ENCODE data around the gene PIWIL1. TPM values are rescaled to one million over a fixed set of nuclear protein-coding genes. Genes with fewer than 3 reads are reported as not detected.

PIWIL1 gene
- total RNA-seq, 1 donor from 2014 or later: 0.08 TPM

DNA sequence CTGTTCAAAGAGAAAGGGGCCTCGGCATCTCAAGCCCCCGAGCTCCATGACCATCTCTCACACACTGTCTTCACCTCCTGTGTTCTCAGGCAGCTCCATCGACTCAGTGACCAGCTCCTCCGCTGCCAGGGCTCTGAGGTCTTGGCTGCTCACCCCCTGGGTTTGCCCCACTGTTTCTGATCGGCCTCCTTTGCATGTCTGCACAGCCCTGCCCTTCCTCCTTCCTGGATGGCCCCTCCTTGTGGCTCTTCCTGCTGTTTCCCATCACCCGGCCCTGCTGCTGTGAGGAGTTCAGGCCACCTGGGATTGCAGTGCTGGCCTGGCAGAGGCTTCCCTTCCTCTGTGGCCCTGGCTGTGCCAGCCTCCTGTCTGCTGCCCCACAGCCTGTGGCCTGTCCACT, 38.1 kb upstream of the PIWIL1 start:
- DNase-seq (ENCODE audit: low read depth): no peak
- Histone ChIP-seq H3K27me3 (ENCODE audit: control insufficient read depth, insufficient read depth, low read length) (no peaks in the 10 kb centered on the region), H3K4me3 (ENCODE audit: low read depth, low read length) (no peak overlapping the region), H3K36me3 (ENCODE audit: control insufficient read depth, insufficient read depth, low read length) (no peaks in the 10 kb centered on the region)
- TF ChIP-seq CTCF (IDR thresholded peaks at IDR 0.05; ENCODE audit: insufficient read depth, low read length, poor library complexity, severe bottlenecking): no peak

- Histone ChIP-seq H3K4me3 (ENCODE audit: low read depth, low read length) (no peak overlapping the region), H3K36me3 (ENCODE audit: control insufficient read depth, insufficient read depth, low read length) (no peaks in the 10 kb centered on the region), H3K27me3 (ENCODE audit: control insufficient read depth, insufficient read depth, low read length) (no peaks in the 10 kb centered on the region)
- DNase-seq (ENCODE audit: low read depth): no peak
- no peak for TF ChIP-seq CTCF (IDR thresholded peaks at IDR 0.05; ENCODE audit: insufficient read depth, low read length, poor library complexity, severe bottlenecking)
Measured at GRCh38 chr12:130300090-130300489, 37.6 kb upstream of the PIWIL1 start.

- Histone ChIP-seq H3K27me3 (ENCODE audit: control insufficient read depth, insufficient read depth, low read length) (no peaks in the 10 kb centered on the region), H3K4me3 (ENCODE audit: low read depth, low read length) (no peak overlapping the region), H3K36me3 (ENCODE audit: control insufficient read depth, insufficient read depth, low read length) (no peaks in the 10 kb centered on the region)
- DNase-seq (ENCODE audit: low read depth): no peak
- no peak for TF ChIP-seq CTCF (IDR thresholded peaks at IDR 0.05; ENCODE audit: insufficient read depth, low read length, poor library complexity, severe bottlenecking)
Measured at GRCh38 chr12:130300737-130301535, 36.8 kb upstream of the PIWIL1 start.

- no peak overlapping the region for H3K4me3 ChIP-seq (ENCODE audit: low read depth, low read length)
- no peak for TF ChIP-seq CTCF (IDR thresholded peaks at IDR 0.05; ENCODE audit: insufficient read depth, low read length, poor library complexity, severe bottlenecking)
- no peaks in the 10 kb centered on the region for H3K36me3 ChIP-seq (ENCODE audit: control insufficient read depth, insufficient read depth, low read length)
- no peaks in the 10 kb centered on the region for H3K27me3 ChIP-seq (ENCODE audit: control insufficient read depth, insufficient read depth, low read length)
- DNase-seq (ENCODE audit: low read depth): no peak
Measured at GRCh38 chr12:130301559-130301958, 36.1 kb upstream of the PIWIL1 start.

DNA sequence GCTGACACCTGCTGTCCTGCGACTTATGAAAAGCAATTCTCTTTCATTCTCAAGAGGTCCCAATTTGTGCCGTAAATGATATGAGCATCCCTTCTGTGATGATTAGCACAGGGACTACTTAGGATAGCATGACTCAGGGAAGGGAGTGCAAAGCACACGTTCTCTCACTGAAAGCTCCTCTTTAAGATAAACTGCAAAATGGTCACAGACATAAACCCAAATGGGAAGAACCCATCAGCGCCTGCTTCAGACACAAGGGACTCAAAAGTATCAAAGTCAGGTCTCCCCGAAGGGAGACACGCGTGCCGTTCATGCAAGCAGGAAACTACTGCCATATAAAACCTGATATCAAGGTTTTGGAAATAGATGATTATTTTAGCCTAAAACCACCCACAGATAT, 33.9 kb upstream of the PIWIL1 start:
- no peak overlapping the region for H3K4me3 ChIP-seq (ENCODE audit: low read depth, low read length)
- no peak for DNase-seq (ENCODE audit: low read depth)
- no peak for TF ChIP-seq CTCF (IDR thresholded peaks at IDR 0.05; ENCODE audit: insufficient read depth, low read length, poor library complexity, severe bottlenecking)
- H3K36me3 ChIP-seq (ENCODE audit: control insufficient read depth, insufficient read depth, low read length): no peaks in the 10 kb centered on the region
- no peaks in the 10 kb centered on the region for H3K27me3 ChIP-seq (ENCODE audit: control insufficient read depth, insufficient read depth, low read length)

GRCh38 chr12:130307859-130308258, 29.8 kb upstream of the PIWIL1 start:
- DNase-seq (ENCODE audit: low read depth): no peak
- no peak for TF ChIP-seq CTCF (IDR thresholded peaks at IDR 0.05; ENCODE audit: insufficient read depth, low read length, poor library complexity, severe bottlenecking)
- no peaks in the 10 kb centered on the region for H3K36me3 ChIP-seq (ENCODE audit: control insufficient read depth, insufficient read depth, low read length)
- H3K27me3 ChIP-seq (ENCODE audit: control insufficient read depth, insufficient read depth, low read length): no peaks in the 10 kb centered on the region
- H3K4me3 ChIP-seq (ENCODE audit: low read depth, low read length): no peak overlapping the region

All from kidney epithelial cell (primary cell).